H9 (cell line): ENCODE data around the gene VIPR2. TPM values are rescaled to one million over a fixed set of nuclear protein-coding genes. Genes with fewer than 3 reads are reported as not detected.

Source experiments
- DNase-seq: peaks from one replicate; pipeline ENCODE4 v3.0.0-alpha.2; 2017
- H2AFZ ChIP-seq: one replicate; pipeline ENCODE4 v1.6.1; 2013; ENCODE audit warnings: mild to moderate bottlenecking, low read length, control low read depth, moderate library complexity
- H2AK5ac ChIP-seq: 2 replicates; pipeline ENCODE4 v1.6.1; 2013; ENCODE audit warnings: low read length, control low read depth, mixed read lengths; ENCODE audit not compliant: insufficient read length
- H2BK120ac ChIP-seq: one replicate; pipeline ENCODE4 v1.6.1; 2013; ENCODE audit warnings: low read depth, mild to moderate bottlenecking, low read length, control low read depth, inconsistent platforms; ENCODE audit not compliant: poor library complexity, severe bottlenecking
- H2BK12ac ChIP-seq: 2 replicates; pipeline ENCODE4 v1.6.1; 2013; ENCODE audit warnings: low read length, control low read depth, mixed read lengths, low read depth; ENCODE audit not compliant: insufficient read length
- H2BK15ac ChIP-seq: 2 replicates; pipeline ENCODE4 v1.6.1; 2013; ENCODE audit warnings: low read depth, low read length, control low read depth
- H2BK20ac ChIP-seq: one replicate; pipeline ENCODE4 v1.6.1; 2013; ENCODE audit warnings: low read depth, mild to moderate bottlenecking, low read length, control low read depth, inconsistent platforms; ENCODE audit not compliant: poor library complexity, severe bottlenecking
- H2BK5ac ChIP-seq: 2 replicates; pipeline ENCODE4 v1.6.1; 2013; ENCODE audit warnings: low read length, control low read depth, mixed read lengths; ENCODE audit not compliant: insufficient read length
- H3K14ac ChIP-seq: 2 replicates; pipeline ENCODE4 v1.6.1; 2013; ENCODE audit warnings: low read length, control low read depth; ENCODE audit not compliant: insufficient read depth
- H3K18ac ChIP-seq: 2 replicates; pipeline ENCODE4 v1.6.1; 2013; ENCODE audit warnings: low read depth, mild to moderate bottlenecking, mixed read lengths, low read length, control low read depth; ENCODE audit not compliant: insufficient read length
- H3K23ac ChIP-seq: 2 replicates; pipeline ENCODE4 v1.6.1; 2013; ENCODE audit warnings: low read length, control low read depth, mixed read lengths, low read depth; ENCODE audit not compliant: insufficient read length
- H3K23me2 ChIP-seq: 2 replicates; pipeline ENCODE4 v1.6.1; 2013; ENCODE audit warnings: low read depth, mild to moderate bottlenecking, mixed read lengths, low read length, control low read depth; ENCODE audit not compliant: insufficient read length, poor library complexity, severe bottlenecking
- H3K27ac ChIP-seq: 2 replicates; pipeline ENCODE4 v1.5.1; 2013; ENCODE audit warnings: low read length, control low read depth, mixed read lengths, low read depth; ENCODE audit not compliant: insufficient read length
- H3K27me3 ChIP-seq: 2 replicates; pipeline ENCODE4 v1.6.1; 2013; ENCODE audit warnings: low read length, control low read depth, inconsistent platforms; ENCODE audit not compliant: insufficient read depth
- H3K4ac ChIP-seq: 2 replicates; pipeline ENCODE4 v1.6.1; 2013; ENCODE audit warnings: low read depth, mild to moderate bottlenecking, control low read depth, inconsistent platforms, low read length, moderate library complexity
- H3K4me1 ChIP-seq: 2 replicates; pipeline ENCODE4 v1.6.1; 2013; ENCODE audit warnings: low read length, control low read depth, inconsistent platforms; ENCODE audit not compliant: insufficient read depth
- H3K4me2 ChIP-seq: 2 replicates; pipeline ENCODE4 v1.6.1; 2013; ENCODE audit warnings: low read length, control low read depth, mixed read lengths; ENCODE audit not compliant: insufficient read length, insufficient read depth
- H3K56ac ChIP-seq: 2 replicates; pipeline ENCODE4 v1.6.1; 2013; ENCODE audit warnings: low read depth, mild to moderate bottlenecking, mixed read lengths, low read length, control low read depth; ENCODE audit not compliant: insufficient read length
- H3K79me1 ChIP-seq: 2 replicates; pipeline ENCODE4 v1.6.1; 2013; ENCODE audit warnings: low read depth, mild to moderate bottlenecking, moderate library complexity, low read length, control low read depth, inconsistent platforms; ENCODE audit not compliant: insufficient read depth, poor library complexity, severe bottlenecking
- H3K79me2 ChIP-seq: 2 replicates; pipeline ENCODE4 v1.6.1; 2013; ENCODE audit warnings: low read length, control low read depth, inconsistent platforms; ENCODE audit not compliant: insufficient read depth
- H3K9ac ChIP-seq: 2 replicates; pipeline ENCODE4 v1.6.1; 2013; ENCODE audit warnings: low read length, control low read depth, mixed read lengths; ENCODE audit not compliant: insufficient read length; ENCODE audit errors: extremely low read depth
- H3K9me3 ChIP-seq: one replicate; pipeline ENCODE4 v1.6.1; 2013; ENCODE audit warnings: low read depth, low read length, inconsistent platforms; ENCODE audit not compliant: control insufficient read depth
- H3T11ph ChIP-seq: one replicate; pipeline ENCODE4 v1.6.1; 2013; ENCODE audit warnings: mild to moderate bottlenecking, low read length, control low read depth, inconsistent platforms
- H4K20me1 ChIP-seq: one replicate; pipeline ENCODE4 v1.6.1; 2013; ENCODE audit not compliant: control insufficient read depth, insufficient read length, insufficient read depth
- H4K5ac ChIP-seq: 2 replicates; pipeline ENCODE4 v1.6.1; 2013; ENCODE audit warnings: low read depth, mild to moderate bottlenecking, mixed read lengths, low read length, control low read depth; ENCODE audit not compliant: insufficient read length
- H4K8ac ChIP-seq: replicated peaks from 2 replicates; pipeline ENCODE4 v1.6.1; 2013; ENCODE audit warnings: low read length, control low read depth, mixed read lengths, low read depth; ENCODE audit not compliant: insufficient read length
- H4K91ac ChIP-seq: 2 replicates; pipeline ENCODE4 v1.6.1; 2013; ENCODE audit warnings: low read depth, mild to moderate bottlenecking, moderate library complexity, mixed read lengths, low read length, control low read depth; ENCODE audit not compliant: insufficient read length
- H3K27ac Mint-ChIP-seq, 3 experiments: 2 replicates in 2 of 3; 3 replicates in 1 of 3; pipeline ENCODE4 v1.8.0; 2020 to 2021; ENCODE audit warnings: mixed read lengths in 3 of 3, mild to moderate bottlenecking in 1 of 3, moderate library complexity in 1 of 3
- H3K27me3 Mint-ChIP-seq: 2 replicates; pipeline ENCODE4 v1.8.0; 2021; ENCODE audit warnings: low read depth, mild to moderate bottlenecking, moderate library complexity, mixed read lengths
- H3K36me3 Mint-ChIP-seq, 3 experiments: 2 replicates in 2 of 3; 3 replicates in 1 of 3; pipeline ENCODE4 v1.8.0; 2020 to 2021; ENCODE audit warnings: low read depth in 3 of 3, mixed read lengths in 3 of 3; ENCODE audit not compliant: insufficient read depth in 1 of 3
- H3K4me1 Mint-ChIP-seq, 2 experiments: 2 replicates each; pipeline ENCODE4 v1.8.0; 2020; ENCODE audit warnings: mixed read lengths in 2 of 2
- H3K4me3 Mint-ChIP-seq, 2 experiments: 2 replicates in 1 of 2; 3 replicates in 1 of 2; pipeline ENCODE4 v1.8.0; 2020 to 2021; ENCODE audit warnings: mild to moderate bottlenecking in 2 of 2, mixed read lengths in 2 of 2, moderate library complexity in 1 of 2
- H3K9me3 Mint-ChIP-seq, 2 experiments: 2 replicates in 1 of 2; 3 replicates in 1 of 2; pipeline ENCODE4 v1.8.0; 2020; ENCODE audit warnings: mild to moderate bottlenecking in 2 of 2, mixed read lengths in 2 of 2, moderate library complexity in 1 of 2
- CTCF ChIP-seq: fragments of 200-600 bp; sonication (generic); conservative IDR thresholded peaks from 3 replicates; pipeline ENCODE4 v1.8.0; 2021; ENCODE audit warnings: antibody characterized with exemption, mild to moderate bottlenecking
- WGBS: extraction: QIAGEN DNeasy Blood & Tissue Kit; methylation state at CpG from one replicate; pipeline ENCODE4 v1.1.7; 2013; ENCODE audit warnings: missing lambda C conversion rate, low lambda C conversion rate, mixed read lengths; ENCODE audit not compliant: insufficient read length; ENCODE audit errors: extremely low coverage; 5-methylcytosine and 5-hydroxymethylcytosine counted together
- total RNA-seq: library from RNA; stranded (reverse); gene quantifications from 2 replicates; pipeline ENCODE4 v1.2.1, GENCODE V29; 2021

VIPR2 gene
- total RNA-seq, 1 experiment from 2014 or later = 1.6 TPM

- H2AK5ac ChIP-seq = no peak overlapping the region
- Mint-ChIP-seq H3K4me3 (peak overlapping the region; percentile 64 to 70), H3K27ac (no peak overlapping the region), H3K4me1 (peaks cover 22 to 43% of the 10 kb centered on the region in 2 experiments), H3K9me3 (no peaks in the 10 kb centered on the region; a peak in 2 of 5 replicates), H3K36me3 (peaks cover 0 to 4% (median 0%) of the 10 kb centered on the region in 3 experiments; a peak in 2 of 7 replicates), H3K27me3 (peaks cover 27% of the 10 kb centered on the region)
- H2BK12ac ChIP-seq = no peak overlapping the region
- no peak overlapping the region for H3K56ac ChIP-seq
- peak; percentile 24 for DNase-seq
- no peak overlapping the region for H3K4ac ChIP-seq
- H3K79me2 ChIP-seq = no peaks in the 10 kb centered on the region
- no peaks in the 10 kb centered on the region for H4K20me1 ChIP-seq
- no peaks in the 10 kb centered on the region for H3K27me3 ChIP-seq
- no peak overlapping the region for H3K18ac ChIP-seq
- no CpG with 5 or more reads among the region's 17 CpGs for WGBS
- H2BK20ac ChIP-seq = no peak overlapping the region
- H4K5ac ChIP-seq = no peak overlapping the region
- H2BK5ac ChIP-seq = no peak overlapping the region
- no peak overlapping the region for H3K27ac ChIP-seq
- no peak for TF ChIP-seq CTCF
- H3K9me3 ChIP-seq = no peaks in the 10 kb centered on the region
- peaks cover 5% of the 10 kb centered on the region for H3K23me2 ChIP-seq
- H4K91ac ChIP-seq = no peak overlapping the region
- H3K4me1 ChIP-seq = no peaks in the 10 kb centered on the region
- no peak overlapping the region for H2AFZ ChIP-seq
- no peak overlapping the region for H4K8ac ChIP-seq
- no peak overlapping the region for H3K9ac ChIP-seq
- H3K79me1 ChIP-seq = no peaks in the 10 kb centered on the region
- no peak overlapping the region for H3T11ph ChIP-seq
- no peak overlapping the region for H2BK15ac ChIP-seq
- no peak overlapping the region; the same call in 1 of the 2 replicates for H3K14ac ChIP-seq
- peak overlapping the region; percentile 41 for H3K4me2 ChIP-seq
- no peak overlapping the region for H2BK120ac ChIP-seq
- no peak overlapping the region for H3K23ac ChIP-seq
Measured at GRCh38 chr7:159031750-159032149, 112.9 kb downstream of the VIPR2 start.
